Islet of Langerhans (tissue), 1 donor: ENCODE results near the gene SPDYE2B.
"Not testable (repeated sequence)": the region's sequence is repeated elsewhere in the genome, so short reads cannot be mapped to it uniquely, and the experiment has no call there.

ENCODE experiments used
- FAIRE-seq: peaks from one replicate; lab custom pipeline; 2011; peaks lifted over from hg19 to GRCh38; lab: Jason Lieb, UNC

SPDYE2B gene, protein sequence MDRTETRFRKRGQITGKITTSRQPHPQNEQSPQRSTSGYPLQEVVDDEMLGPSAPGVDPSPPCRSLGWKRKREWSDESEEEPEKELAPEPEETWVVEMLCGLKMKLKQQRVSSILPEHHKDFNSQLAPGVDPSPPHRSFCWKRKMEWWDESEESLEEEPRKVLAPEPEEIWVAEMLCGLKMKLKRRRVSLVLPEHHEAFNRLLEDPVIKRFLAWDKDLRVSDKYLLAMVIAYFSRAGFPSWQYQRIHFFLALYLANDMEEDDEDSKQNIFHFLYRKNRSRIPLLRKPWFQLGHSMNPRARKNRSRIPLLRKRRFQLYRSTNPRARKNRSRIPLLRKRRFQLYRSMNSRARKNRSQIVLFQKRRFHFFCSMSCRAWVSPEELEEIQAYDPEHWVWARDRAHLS

DNA sequence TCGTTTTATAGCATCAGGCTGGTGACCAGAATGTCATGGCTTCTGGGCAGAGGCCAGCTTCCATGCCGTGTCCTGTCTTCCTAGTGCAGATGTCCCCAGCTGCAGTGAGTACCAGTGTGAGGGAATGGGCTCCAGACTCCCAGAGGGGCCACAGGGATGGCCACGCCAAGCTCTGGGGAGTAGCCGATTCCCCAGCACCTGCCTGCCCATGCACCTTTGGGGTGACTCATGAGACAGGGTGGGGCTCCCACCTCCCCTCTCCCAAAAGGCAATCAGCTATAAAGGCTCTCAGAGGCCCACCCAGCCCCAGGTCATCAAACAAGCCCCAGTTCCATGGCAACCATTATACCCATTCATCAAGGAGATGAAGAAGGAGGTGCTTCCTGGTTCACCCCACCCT is at the start of gene SPDYE2B:
Gene SPDYE2B, plus strand, starts transcription at position 396 of the 400 bp plus-strand sequence. CDS start 2,030 bp downstream, outside the sequence.
- not testable (repeated sequence) for FAIRE-seq

DNA sequence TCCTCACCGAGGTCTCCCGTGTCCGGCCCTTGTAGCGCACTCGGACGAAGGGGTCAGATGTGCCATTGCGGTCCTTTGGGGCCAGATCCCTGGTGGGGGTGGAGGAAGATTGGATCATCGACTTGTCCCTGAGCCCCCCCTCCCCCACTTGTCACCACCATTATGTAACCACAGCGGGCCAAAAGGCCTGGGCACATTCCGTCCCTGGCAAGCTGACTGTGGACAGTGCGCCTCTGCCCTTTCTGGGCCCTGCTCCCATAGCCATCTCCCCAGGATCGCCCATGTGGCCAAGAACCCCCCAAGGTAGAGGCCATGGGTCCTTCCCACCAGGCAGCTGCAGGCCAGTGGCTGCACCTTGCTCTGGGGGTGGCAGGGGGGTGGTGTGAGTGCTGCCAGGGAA is 47.8 kb upstream of the SPDYE2B start:
- not testable (repeated sequence) for FAIRE-seq

DNA sequence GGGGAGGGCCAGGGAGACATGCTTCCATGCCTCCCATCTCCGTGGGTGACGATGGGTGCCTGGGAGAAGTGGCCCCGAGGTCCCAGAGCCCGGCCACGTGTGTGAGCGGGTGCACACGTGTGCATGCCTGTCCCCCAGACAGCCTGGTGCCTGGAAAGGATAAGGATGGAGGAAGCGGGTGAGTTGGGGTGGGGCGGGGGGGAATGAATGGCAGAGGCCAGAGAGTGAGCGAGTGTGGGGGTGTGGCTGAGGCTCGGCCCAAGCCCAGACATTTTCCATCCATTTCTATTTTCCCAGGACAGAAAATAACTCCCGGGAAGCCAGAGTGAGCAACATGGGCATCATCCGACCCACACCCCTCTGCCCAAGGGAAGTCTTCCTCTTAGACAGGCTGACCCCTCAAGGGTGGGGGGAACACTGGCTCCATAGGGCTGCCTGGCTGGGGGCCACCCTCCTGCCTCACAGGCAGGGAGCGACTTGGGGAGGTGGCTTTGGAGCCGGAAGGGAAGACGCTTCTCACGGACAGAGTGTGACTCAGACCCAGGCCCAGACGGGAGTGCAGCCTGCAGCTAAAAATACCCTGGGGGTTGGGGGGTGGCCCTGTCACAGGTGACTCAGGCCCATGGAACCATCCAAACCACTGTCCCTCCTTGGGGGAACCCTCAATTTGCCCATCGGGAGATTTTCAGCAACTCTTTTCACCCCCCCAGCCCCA is 45.5 kb upstream of the SPDYE2B start:
- FAIRE-seq = not testable (repeated sequence)

DNA sequence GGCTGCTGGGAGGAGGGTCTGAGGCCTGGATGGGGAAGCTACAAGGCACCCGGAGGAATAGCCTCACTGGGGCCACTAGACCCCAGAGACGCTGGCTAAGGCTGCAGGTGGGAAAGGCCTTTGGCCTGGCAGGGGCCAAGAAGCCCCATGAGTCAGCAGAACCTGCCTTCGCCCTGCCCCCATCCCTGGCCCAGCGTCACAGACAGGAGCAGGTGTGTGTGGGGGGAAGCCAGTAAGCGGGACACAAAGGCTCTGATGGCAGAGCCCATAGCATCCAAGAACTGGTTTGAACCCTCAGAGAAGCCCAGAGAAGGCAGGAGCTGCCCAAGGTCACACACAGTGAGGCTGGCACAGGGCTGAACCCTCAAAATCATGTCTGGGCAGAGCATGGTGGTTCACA is 43.3 kb upstream of the SPDYE2B start:
- FAIRE-seq = not testable (repeated sequence)

DNA sequence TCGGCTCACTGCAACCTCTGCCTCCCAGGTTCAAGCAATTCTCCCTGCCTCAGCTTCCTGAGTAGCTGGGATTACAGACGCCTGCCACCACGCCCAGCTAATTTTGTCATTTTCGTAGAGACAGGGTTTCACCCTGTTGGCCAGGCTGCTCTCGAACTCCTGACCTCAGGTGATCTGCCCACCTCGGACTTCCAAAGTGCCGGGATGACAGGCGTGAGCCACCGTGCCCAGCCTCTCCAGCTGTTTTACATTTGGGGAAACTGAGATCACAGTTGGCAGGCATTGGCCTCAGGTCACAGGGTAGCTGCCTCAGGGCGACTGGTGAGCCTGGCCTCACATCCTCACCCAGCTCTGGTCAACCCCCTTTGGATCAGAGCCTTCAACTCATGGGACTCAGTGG is 40.4 kb upstream of the SPDYE2B start:
- not testable (repeated sequence) for FAIRE-seq

DNA sequence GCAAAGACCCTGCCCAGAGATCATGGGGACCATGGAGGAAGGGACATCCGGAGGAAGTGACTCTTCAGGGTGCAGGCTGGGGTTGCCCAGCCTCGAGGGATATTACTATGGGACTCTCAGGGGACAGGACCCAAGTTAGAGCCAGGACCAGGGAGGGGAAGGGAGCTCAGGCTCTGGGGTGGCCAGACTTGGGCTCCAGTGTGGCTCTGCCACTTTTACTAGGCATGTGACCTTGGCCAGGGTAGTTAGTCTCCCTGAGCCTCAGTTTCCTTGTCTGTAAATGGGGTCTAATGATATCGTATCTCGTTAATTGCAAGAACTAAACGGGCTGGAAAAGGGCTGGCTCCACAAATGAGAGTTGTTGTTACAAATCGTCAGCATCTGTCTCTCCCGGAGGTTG is 39.7 kb upstream of the SPDYE2B start:
- FAIRE-seq = not testable (repeated sequence)

DNA sequence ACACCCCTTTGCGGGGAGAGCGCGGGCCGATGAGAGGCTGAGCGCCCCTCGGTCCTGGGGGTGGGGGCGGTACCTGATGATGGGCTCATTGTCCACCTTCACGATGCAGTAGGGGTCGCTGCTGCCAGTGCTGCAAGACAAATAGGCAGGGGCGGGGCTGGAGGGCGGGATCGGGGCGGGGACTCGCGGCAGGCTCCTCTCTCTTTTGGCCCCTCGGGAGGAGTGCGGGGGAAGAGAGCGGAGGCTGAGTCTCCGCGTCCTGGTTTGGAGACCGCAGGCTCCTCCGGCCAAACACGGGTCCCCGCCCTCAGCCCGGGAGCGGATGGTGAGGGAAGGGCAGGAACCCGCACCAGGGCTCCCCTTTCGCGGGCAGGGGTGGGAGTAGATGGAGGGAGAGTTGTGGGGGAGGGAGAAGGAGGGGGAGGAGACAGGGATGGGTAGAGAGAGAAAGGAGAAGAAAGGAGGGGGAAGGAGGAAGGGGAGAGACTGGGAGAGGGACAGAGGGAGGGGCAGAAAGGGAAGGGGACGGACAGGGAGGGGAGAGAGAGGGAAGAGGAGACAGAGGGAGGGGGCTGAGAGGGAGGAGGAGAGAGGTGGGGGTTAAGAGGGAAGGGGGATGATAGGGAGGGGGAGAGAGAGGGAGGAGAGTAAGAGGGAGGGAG is 39.0 kb upstream of the SPDYE2B start:
- FAIRE-seq = not testable (repeated sequence)

DNA sequence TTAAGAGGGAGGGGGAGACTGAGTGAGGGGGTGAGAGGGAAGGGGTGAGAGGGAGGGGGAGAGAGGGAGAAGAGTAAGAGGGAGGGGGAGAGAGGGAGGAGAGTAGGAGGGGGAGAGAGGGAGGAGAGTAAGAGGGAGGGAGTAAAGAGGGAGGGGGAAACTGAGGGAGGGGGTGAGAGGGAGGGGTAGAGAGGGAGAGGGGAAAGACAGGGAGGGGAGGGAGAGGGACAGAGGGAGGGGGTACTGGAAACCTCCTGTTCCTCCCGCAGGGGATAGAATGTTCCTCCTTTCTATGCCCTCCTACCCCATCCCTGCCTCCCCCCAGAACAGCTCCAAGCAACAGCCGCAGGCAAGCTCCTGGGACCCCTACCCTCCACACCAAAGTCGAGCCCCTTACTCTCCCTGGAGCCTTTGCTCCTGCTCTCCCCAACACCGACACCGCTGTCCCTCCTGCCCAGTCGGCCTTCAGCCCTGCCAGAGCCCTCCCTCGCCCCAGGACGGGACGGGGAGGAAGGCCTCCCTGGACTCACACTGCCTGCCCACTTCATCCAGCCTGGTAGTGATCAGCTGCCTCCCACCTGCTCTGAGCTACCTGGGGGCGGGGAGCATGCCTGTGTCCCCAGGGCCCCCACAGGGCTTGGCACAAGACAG is 38.3 kb upstream of the SPDYE2B start:
- not testable (repeated sequence) for FAIRE-seq

DNA sequence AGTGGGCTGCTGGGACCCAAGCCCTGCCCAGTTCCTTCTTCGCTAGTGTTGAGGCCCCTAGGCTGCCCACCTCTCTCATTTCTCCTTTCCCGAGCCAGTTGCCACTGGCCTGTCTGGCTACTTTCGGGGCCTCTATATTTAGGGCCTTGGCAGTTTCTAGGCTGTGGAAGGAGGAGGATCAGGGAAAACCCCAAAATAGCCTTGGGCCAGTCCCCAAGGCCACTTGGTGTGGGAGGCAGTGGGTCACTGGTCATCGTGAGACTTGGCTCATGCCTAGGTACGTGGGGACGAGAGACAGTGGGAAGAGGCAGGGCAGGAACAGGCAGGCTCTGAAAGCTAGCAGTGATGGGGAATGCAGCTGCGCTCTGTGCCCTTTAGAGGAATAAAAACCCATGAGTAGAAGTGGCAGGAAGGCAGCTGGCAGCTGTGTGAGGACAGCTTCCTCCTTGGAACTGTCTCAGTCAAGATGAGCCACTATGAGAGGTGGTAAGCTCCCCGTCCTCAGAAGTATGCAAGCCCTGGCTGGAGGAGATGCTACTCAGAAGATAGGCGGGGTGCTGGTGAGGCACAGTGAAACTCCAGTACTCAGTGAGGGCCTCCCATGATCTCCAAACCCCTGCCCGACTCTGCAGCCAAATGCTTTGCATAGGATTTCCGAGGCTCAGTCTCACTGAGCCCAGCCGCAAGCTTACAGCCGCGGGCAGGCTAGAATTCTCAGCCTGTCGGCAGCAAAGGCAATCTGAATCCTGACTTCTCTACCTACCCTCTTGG is 36.4 kb upstream of the SPDYE2B start:
- not testable (repeated sequence) for FAIRE-seq

DNA sequence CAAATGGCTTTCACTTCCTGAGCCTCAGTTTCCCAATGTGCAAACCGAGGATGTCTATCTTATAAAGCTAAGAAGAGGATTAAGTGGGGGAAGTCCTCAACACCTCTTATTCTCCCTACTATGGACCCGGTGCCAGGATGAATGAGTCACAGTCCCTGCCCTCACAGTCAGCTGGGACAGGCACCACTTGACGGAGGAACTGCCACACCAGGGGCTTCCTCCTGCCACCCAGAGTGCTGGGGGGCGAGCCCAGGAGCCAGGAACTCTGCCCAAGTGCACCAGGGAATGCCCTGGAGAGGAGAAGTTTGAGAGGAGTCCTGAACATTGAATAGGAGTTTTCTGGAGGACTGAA is 35.8 kb upstream of the SPDYE2B start:
- FAIRE-seq = not testable (repeated sequence)

DNA sequence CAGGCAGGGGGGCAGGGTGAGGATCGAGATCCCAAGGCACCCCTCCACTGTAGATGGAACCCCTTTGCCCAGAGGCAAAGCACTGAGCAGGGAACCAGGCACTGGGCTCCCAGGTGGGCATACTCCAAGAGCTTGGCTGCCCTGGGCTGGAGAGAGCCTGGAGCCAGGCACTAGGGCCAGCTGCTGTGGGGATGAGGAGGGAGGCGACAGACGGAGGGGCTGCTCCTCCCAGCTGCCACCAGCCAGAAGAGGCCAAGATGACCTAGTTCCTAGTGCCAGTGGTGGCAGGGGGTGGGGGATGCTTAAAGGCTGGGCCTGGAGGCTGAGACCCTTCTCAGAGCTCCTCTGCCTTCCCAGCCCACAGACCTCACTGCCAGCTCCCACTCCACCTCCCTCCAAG is 35.2 kb upstream of the SPDYE2B start:
- FAIRE-seq = not testable (repeated sequence)

DNA sequence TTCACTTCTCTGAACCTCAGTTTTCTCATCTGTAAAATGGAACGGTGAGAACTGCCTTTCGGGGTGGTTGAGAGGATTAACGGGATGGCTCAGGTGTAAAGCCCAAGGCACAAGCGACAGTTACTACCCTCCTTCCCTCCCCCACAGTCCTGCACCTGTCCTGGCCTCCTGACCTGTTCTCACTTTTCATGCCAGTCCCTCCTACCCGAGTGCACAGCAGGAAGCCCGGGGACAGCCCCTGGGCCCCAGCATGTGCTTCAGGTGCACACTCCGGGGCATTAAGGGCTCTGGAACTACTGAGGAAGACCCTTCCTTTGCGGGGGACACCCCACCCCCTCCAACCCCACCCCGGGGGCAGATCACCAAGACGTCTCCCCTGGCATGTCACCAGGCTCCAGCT is 34.2 kb upstream of the SPDYE2B start:
- FAIRE-seq = not testable (repeated sequence)

DNA sequence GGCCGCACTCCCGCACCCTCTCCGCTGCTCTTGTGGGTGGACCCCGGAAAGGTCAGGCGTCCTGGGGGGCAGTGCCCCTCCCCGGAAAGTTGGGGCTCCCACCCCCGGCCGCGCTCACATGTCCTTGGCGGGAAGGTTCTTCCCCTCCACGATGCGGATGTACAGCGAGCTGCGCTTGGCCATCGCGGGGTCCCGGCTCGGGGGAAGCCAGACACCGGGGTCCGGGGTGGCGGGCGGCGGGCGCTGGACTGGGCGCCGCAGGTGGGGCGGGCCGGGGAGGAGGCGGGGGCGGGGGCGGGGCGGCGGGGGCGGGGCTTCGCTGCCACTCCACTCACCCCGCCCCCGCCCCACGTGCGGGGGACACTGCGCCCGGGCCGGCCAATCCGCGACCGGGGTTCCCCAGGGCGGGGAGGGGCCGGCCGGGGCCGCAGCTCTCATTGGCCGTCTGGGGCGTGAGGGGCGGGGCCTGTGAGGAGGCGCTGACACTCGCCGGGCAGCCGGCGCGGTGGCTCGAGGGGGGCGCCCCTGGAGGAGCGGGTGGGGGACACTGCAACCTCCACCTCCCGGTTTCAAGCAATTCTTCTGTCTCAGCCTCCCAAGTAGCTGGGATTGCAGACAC is 33.5 kb upstream of the SPDYE2B start, which contains the start of gene RASA4:
Gene RASA4, minus strand, starts transcription at position 250 of the 619 bp plus-strand sequence. Its CDS starts 67 bp downstream, at position 183.
- FAIRE-seq = not testable (repeated sequence)

DNA sequence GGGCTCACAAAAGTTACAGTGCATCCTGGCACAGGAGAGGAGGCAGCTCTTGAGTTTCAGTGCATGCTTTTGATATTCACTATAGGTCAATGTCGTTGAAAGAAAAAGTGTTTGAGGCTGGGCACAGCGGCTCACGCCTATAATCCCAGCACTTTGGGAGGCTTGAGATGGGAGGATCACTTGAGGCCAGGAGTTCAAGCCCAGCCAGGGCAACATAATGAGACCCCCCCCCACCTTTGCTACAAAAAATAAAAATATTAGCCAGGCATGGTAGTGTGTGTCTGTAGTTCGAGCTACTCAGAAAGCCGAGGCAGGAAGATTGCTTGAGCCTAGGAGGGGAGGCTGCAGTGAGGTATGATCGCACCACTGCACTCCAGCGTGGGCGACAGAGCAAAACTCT is 32.0 kb upstream of the SPDYE2B start:
- not testable (repeated sequence) for FAIRE-seq

DNA sequence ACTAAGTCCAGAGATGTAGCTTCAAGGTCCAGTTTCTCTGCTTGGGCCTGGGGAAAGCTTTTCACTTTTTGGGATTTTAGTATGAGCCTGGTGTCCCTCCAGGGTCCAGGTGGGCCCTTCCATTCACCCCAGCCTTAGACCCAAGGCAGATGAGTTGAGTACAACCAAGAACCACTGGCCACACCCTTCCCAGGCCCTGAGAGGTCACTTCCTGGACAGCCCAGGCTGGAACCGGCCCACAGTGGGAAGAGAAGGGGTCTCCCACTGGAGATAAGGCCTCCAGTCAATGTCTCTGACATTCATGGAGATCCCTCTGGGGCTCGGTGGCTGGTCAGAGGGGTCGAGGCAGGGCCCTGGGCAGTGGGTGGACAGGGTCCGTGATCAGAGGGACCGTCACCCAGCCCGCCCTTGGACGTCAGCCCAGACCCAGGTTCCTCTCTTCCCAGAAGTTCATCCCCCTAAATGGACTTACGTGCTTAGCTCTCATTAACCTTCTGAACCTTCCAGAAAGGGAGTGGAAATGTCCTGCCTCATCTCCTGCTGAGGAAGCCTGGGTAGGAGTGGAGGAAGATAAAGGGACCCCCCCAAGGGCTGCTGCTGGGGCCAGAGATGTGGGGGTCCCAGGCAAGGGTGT is 22.7 kb upstream of the SPDYE2B start:
- FAIRE-seq = not testable (repeated sequence)

DNA sequence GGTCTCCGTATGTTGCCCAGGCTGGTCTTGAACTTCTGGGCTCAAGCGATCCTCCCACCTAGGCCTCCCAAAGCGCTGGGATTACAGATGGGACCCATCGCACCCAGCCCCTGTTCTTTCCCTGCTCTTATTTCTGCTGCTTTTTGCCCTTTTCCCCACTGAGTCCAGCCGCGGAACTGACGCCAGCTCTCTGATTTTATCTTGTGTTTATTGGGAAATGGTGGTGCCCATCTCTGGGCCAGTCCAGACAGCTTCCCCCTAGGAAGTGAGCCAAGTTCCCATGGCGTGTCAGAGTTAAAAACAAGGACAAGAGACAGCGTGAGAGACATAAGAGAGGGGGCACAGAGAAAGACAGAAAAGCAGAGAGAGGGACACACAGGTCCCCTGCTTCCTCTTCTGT is 19.5 kb upstream of the SPDYE2B start:
- FAIRE-seq = not testable (repeated sequence)

DNA sequence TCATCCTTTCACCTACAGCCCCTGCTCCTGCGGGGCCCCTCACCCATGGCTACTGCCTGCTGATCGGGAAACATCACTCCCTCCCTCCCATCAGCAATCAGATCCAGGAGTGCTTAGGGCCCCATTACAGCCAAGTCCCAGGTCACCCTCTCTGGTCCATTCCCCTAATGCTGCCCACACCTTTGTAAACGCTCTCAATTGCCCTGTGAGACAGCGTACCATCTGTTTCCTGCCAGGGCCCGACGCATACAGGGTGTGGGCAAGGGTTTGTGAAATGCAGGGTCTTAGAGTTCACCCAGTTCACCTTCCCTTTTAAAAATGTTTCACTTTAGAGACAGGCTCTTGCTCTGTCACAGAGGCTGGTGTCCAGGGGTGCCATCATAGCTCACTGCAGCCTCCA is 15.8 kb upstream of the SPDYE2B start:
- FAIRE-seq = not testable (repeated sequence)

DNA sequence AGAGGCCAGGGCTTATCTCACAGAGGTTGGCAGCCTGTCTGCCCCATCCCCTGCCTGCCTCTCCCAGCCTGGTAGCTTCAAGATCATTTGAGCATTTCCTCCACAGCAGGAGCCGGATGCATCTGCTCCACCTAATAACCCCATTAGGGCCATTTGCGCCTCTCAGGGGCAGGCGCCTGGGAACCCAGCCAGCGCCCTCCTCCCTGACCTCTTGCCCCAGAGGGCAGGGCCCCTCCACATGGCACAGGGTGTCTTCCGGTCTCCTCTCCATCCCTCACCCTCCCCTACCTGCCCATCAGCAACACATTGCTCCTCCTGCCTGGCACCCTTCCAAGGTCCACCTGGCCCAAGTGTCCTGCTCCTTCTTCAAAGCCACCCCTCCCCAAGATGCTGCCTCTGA is 14.8 kb upstream of the SPDYE2B start:
- FAIRE-seq = not testable (repeated sequence)

DNA sequence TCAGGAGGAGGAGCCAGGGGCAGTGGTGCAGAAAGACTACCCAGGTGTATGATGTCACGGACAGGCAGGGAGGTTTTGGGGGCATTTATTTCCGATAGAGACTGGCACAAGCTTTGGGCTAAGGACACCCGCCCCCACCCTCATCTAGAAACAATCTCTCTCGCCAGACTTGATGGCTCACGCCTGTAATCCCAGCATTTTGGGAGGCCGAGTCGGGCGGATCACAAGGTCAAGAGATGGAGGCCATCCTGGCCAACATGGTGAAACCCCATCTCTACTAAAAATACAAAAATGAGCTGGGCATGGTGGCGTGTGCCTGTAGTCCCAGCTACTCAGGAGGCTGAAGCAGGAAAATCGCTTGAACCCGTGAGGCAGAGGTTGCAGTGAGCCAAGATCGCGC is 13.2 kb upstream of the SPDYE2B start:
- FAIRE-seq = not testable (repeated sequence)

DNA sequence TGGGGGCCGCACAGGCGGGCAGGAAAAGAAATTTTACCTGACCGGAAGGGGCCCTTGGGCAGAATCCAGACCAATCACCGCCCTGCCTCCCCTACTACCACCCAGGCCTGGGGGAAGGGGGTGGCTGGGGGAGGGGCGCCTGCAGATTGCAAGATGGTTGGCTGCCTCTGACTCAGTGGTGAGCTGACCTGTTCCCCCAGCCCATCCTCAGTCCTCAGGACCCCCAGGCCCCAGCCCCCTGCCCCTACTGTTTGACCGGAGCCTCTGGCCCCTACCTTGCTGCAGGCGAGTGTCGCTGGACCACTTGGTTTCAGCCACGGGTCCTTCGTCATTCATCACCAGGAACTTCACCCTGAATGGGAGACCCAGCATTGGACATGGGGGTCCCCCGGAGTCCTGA is 11.3 kb upstream of the SPDYE2B start:
- FAIRE-seq = not testable (repeated sequence)
